ENCODE data around the gene SMO. TPM values are rescaled to one million over a fixed set of nuclear protein-coding genes. Genes with fewer than 3 reads are reported as not detected.

SMO gene
- total RNA-seq, 4 donors from 2014 or later: 10.0 to 20.1 (median 13.4) TPM

DNA sequence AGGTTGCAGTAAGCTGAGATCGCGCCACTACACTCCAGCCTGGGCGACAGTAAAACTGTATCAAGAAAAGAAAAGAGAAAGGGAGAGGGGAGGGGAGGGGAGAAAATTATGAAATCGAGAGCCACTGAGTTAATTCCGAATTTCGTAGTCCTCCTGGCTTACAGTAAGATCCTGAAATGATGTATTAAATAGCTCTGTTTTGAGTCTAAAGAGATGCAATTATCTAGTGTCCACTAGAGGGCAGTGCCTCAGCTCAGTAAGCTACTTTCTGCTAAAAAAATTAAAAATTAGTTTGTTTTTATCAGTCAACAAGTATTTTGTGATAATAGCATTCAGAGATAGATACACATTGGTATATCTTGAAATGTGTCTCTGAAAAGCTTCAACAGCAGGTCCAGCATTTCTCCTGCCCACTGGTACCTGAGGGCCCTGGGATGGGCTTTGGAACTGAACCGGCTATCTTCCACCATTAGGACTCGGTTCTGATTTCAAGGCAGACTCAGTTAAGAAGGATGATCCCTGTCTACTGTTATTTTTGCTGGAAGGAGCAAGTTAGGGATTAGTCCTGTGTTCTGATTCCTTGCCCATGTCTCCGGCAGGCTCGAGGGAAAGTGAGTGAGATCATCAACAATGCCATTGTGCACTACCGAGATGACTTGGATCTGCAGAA, 24.4 kb upstream of the SMO start:
- Histone ChIP-seq H3K4me3 (no peak overlapping the region), H3K4me1 (peaks cover 0 to 14% (median 0%) of the 10 kb centered on the region in 3 donors), H3K36me3 (no peaks in the 10 kb centered on the region), H3K9me3 (no peaks in the 10 kb centered on the region), H3K27ac (no peak overlapping the region), H3K27me3 (no peaks in the 10 kb centered on the region)
- WGBS, 2 donors (ENCODE audit: low coverage in 1 of 2): 26 to 46% methylated on average over 6 to 8 of the region's 11 CpGs
- peak; percentile 50 for ATAC-seq
- TF ChIP-seq POLR2AphosphoS5 (IDR thresholded peaks at IDR 0.05): no peak
- TF ChIP-seq, protein P1, sequence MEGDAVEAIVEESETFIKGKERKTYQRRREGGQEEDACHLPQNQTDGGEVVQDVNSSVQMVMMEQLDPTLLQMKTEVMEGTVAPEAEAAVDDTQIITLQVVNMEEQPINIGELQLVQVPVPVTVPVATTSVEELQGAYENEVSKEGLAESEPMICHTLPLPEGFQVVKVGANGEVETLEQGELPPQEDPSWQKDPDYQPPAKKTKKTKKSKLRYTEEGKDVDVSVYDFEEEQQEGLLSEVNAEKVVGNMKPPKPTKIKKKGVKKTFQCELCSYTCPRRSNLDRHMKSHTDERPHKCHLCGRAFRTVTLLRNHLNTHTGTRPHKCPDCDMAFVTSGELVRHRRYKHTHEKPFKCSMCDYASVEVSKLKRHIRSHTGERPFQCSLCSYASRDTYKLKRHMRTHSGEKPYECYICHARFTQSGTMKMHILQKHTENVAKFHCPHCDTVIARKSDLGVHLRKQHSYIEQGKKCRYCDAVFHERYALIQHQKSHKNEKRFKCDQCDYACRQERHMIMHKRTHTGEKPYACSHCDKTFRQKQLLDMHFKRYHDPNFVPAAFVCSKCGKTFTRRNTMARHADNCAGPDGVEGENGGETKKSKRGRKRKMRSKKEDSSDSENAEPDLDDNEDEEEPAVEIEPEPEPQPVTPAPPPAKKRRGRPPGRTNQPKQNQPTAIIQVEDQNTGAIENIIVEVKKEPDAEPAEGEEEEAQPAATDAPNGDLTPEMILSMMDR (IDR thresholded peaks at IDR 0.05): peak; percentile 70 to 93 (median 78)

DNA sequence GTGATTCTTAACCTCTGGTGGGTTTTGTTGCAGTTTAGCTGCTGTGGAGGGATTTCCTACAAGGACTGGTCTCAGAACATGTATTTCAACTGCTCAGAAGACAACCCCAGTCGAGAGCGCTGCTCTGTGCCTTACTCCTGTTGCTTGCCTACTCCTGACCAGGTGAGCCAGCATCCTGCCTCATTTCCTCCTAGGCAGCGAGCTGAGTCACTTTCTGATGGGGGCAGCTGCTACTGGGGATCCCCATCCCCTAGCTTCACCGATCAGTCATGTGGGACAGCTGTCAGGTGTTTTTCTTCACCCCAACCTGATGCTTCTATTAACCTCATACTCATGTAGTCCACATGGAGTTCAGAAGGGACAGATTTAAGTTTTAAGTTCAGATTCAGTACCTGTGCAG, 21.7 kb upstream of the SMO start:
- Histone ChIP-seq H3K4me3 (no peak overlapping the region), H3K27ac (no peak overlapping the region), H3K27me3 (no peaks in the 10 kb centered on the region), H3K36me3 (no peaks in the 10 kb centered on the region), H3K9me3 (no peaks in the 10 kb centered on the region), H3K4me1 (peaks cover 0 to 30% (median 0%) of the 10 kb centered on the region in 3 donors)
- no peak for ATAC-seq
- TF ChIP-seq POLR2AphosphoS5 (IDR thresholded peaks at IDR 0.05) (no peak), POLR2A (IDR thresholded peaks at IDR 0.05) (no peak), EP300 (IDR thresholded peaks at IDR 0.05) (no peak)
- TF ChIP-seq, protein P1 (IDR thresholded peaks at IDR 0.05): no peak
- WGBS, 2 donors (ENCODE audit: low coverage in 1 of 2): 87 to 96% methylated on average over 4 of the region's 4 CpGs

DNA sequence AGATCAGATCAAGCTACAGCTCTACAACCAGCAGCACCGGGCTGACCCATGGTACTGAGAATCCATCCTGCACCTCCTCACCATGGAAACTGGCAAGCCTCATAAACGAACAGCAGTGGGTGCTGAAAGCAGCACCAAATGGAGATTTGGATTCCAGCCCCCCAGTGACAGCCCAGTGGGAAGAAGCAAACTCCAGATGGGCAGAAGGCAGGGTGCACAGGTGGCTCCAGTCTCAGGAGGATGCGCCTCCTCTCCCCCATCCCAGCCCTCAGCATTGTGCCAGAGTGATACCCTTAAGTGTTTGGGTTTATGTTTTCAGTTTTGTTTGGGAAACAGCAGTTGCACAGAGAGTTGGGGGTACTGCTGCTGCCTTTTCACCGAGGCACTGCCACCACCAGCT, 20.6 kb upstream of the SMO start:
- 73% methylated on average over 3 of the region's 4 CpGs; no CpG with 5 or more reads in 1 of the 2 donors for WGBS, 2 donors (ENCODE audit: low coverage in 1 of 2)
- H3K27me3 ChIP-seq: no peaks in the 10 kb centered on the region
- no peaks in the 10 kb centered on the region for H3K36me3 ChIP-seq
- peaks cover 0 to 30% (median 0%) of the 10 kb centered on the region in 3 donors for H3K4me1 ChIP-seq
- no peak for TF ChIP-seq POLR2AphosphoS5 (IDR thresholded peaks at IDR 0.05)
- TF ChIP-seq EP300 (IDR thresholded peaks at IDR 0.05): no peak
- TF ChIP-seq, protein P1 (IDR thresholded peaks at IDR 0.05): no peak
- no peak for TF ChIP-seq POLR2A (IDR thresholded peaks at IDR 0.05)
- ATAC-seq: no peak
- no peak overlapping the region for H3K27ac ChIP-seq
- no peaks in the 10 kb centered on the region for H3K9me3 ChIP-seq
- H3K4me3 ChIP-seq: no peak overlapping the region

GRCh38 chr7:129168231-129169021, 20.0 kb upstream of the SMO start:
- TF ChIP-seq EP300 (IDR thresholded peaks at IDR 0.05) (no peak), POLR2A (IDR thresholded peaks at IDR 0.05) (no peak), POLR2AphosphoS5 (IDR thresholded peaks at IDR 0.05) (no peak)
- TF ChIP-seq, protein P1 (IDR thresholded peaks at IDR 0.05): no peak
- H3K27me3 ChIP-seq: no peaks in the 10 kb centered on the region
- ATAC-seq: peak; percentile 13
- H3K4me3 ChIP-seq: peak overlapping the region in 1 of 2 donors; percentile 60
- peaks cover 0 to 30% (median 0%) of the 10 kb centered on the region in 3 donors for H3K4me1 ChIP-seq
- H3K27ac ChIP-seq: peak overlapping the region in 2 of 4 donors; percentile 67 to 76
- H3K36me3 ChIP-seq: no peaks in the 10 kb centered on the region
- 41 to 46% methylated on average over 13 of the region's 20 CpGs for WGBS, 2 donors (ENCODE audit: low coverage in 1 of 2)
- no peaks in the 10 kb centered on the region for H3K9me3 ChIP-seq
